Measurements from ENCODE around the gene SNTB2. TPM values are rescaled to one million over a fixed set of nuclear protein-coding genes. Genes with fewer than 3 reads are reported as not detected.

Gene SNTB2
- total RNA-seq, 8 experiments from 2014 or later, result 4.7 to 34.7 (median 9.2) TPM

- no peak overlapping the region for H3K27ac ChIP-seq
- whole genome bisulfite sequencing, 10 experiments, result 86 to 100% (median 96%) methylated on average over 2 to 5 of the region's 6 CpGs
- no peak for ATAC-seq (replicated peaks in 6 of 8)
- in situ Hi-C loops (cut with MboI; ENCODE audit: low pct_unique_long_range_greater_than_20kb in 2 of 9, low sequenced_read_pairs in 9 of 9, unreplicated experiment in 9 of 9), result no loop called here
- H3K4me1 ChIP-seq (replicated peaks in 1 of 2), result no peaks in the 10 kb centered on the region
- no peak overlapping the region for H3K4me3 ChIP-seq
These were observed 163.7 kb downstream of the SNTB2 start for GRCh38 chr16:69350536-69351133.

GRCh38 chr16:69351309-69352027 is 164.5 kb downstream of the SNTB2 start, which contains the start of gene TMED6:
TSS of gene TMED6 (minus strand) at chr16:69351786. CDS start at chr16:69351753, 33 bp downstream.
- WGBS, 10 experiments, result 14 to 93% (median 52%) methylated on average over 1 to 11 of the region's 12 CpGs; no CpG with 5 or more reads in 2 of the 10 experiments
- no peaks in the 10 kb centered on the region for H3K4me1 ChIP-seq (replicated peaks in 1 of 2)
- ATAC-seq (replicated peaks in 6 of 8), result no peak
- in situ Hi-C loops (cut with MboI; ENCODE audit: low pct_unique_long_range_greater_than_20kb in 2 of 9, low sequenced_read_pairs in 9 of 9, unreplicated experiment in 9 of 9), result no loop called here
- no peak within 1 kb of the TSS for H3K27ac ChIP-seq
- H3K4me3 ChIP-seq, result no peak within 1 kb of the TSS

Other genes with a start within 250 kb of the SNTB2 start
- 10 to 100 TPM in 3 of 8 experiments, 1 to 10 TPM in 5; 1.0 to 38.8 (median 2.5) TPM for gene HAS3, start 81.5 kb upstream of the SNTB2 start, total RNA-seq
- 100 to 1,000 TPM in 1 of 8 experiments, 10 to 100 TPM in 7; 29.4 to 111 (median 54.2) TPM for gene CHTF8, start 54.6 kb upstream of the SNTB2 start, total RNA-seq
- gene UTP4, start 54.5 kb upstream of the SNTB2 start, total RNA-seq, result 10 to 100 TPM; 13.3 to 71.5 (median 24.4) TPM
- 10 to 100 TPM; 28.3 to 51.8 (median 42.8) TPM for gene VPS4A, start 124.2 kb downstream of the SNTB2 start, total RNA-seq
- 10 to 100 TPM in 1 of 8 experiments, 1 to 10 TPM in 7; 3.0 to 12.8 (median 5.8) TPM for gene PDF, start 143.4 kb downstream of the SNTB2 start, total RNA-seq
- 10 to 100 TPM; 20.8 to 46.9 (median 28.0) TPM for gene COG8, start 152.4 kb downstream of the SNTB2 start, total RNA-seq
- 10 to 100 TPM; 10.2 to 44.6 (median 22.4) TPM for gene NIP7, start 152.6 kb downstream of the SNTB2 start, total RNA-seq
- gene TMED6, start 164.6 kb downstream of the SNTB2 start, total RNA-seq, result 1 to 10 TPM in 3 of 8 experiments, under 1 TPM in 5; 0.33 to 3.8 (median 0.79) TPM
- 10 to 100 TPM; 10.0 to 32.6 (median 20.5) TPM for gene TERF2, start 198.8 kb downstream of the SNTB2 start, total RNA-seq
- 100 to 1,000 TPM in 2 of 8 experiments, 10 to 100 TPM in 6; 26.4 to 139 (median 81.4) TPM for gene CYB5B, start 237.5 kb downstream of the SNTB2 start, total RNA-seq